Measurements from ENCODE around the gene MSH3.
"Not testable (repeated sequence)": the region's sequence is repeated elsewhere in the genome, so short reads cannot be mapped to it uniquely, and the experiment has no call there.

MSH3 gene

GRCh38 chr5:80655231-80655774 lies 851 bp downstream of the MSH3 start:
- DNase-seq (ENCODE audit: extremely low spot score, insufficient read length, low read depth) (no peak), FAIRE-seq (no peak)

DNA sequence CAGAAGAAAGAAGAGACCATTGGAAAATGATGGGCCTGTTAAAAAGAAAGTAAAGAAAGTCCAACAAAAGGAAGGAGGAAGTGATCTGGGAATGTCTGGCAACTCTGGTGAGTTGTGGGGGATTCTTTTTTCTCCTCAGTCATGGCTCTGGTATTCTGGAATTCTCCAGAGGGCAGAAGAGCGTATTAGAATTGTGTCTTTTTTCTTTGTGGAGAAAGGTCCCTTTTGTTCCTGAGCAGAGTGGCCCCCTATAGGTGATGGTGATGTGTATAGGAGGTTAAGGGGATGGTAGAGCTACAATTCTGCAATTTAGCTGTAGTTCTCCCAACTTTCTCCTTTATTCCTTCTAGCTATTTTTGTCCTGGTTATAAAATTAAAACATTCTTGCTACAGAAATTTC lies 2.0 kb downstream of the MSH3 start:
- FAIRE-seq = no peak
- no peak for DNase-seq (ENCODE audit: extremely low spot score, insufficient read length, low read depth)

GRCh38 chr5:80659106-80659505 lies 4.7 kb downstream of the MSH3 start:
- no peak for FAIRE-seq

DNA sequence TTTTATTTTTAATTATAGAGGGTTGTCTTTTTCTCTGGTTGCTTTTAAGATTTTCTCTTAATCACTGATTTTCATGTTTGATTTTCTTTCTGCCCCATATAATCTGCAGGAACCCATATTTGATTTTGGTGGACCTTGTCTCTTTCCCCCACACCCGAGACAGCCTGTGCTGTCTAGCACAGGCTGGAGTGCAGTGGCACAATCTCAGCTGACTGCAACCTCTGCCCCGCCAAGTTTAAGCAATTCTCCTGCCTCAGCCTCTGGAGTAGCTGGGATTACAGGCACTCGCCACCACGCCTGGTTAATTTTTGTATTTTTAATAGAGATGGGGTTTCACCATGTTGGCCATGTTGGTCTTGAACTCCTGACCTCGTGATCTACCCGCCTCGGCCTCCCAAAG lies 6.2 kb downstream of the MSH3 start:
- not testable (repeated sequence) for FAIRE-seq; DNase-seq (ENCODE audit: extremely low spot score, insufficient read length, low read depth)

More at GRCh38 chr5:80659106-80659505, 4.7 kb downstream of the MSH3 start:
- DNase-seq (ENCODE audit: extremely low spot score, insufficient read length, low read depth) = no peak

- DNase-seq (ENCODE audit: extremely low spot score, insufficient read length, low read depth) (no peak), FAIRE-seq (no peak)
Measured at GRCh38 chr5:80662108-80662507, 7.7 kb downstream of the MSH3 start.

DNA sequence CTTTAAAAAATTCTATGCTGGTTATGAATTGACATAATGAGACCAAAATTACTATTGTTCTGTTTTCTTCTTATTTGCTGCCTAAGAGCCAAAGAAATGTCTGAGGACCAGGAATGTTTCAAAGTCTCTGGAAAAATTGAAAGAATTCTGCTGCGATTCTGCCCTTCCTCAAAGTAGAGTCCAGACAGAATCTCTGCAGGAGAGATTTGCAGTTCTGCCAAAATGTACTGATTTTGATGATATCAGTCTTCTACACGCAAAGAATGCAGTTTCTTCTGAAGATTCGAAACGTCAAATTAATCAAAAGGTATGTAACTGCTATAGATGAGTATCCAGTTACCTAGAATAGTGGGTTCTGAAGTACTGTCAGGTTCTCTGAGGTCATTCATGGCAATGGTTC lies 10.6 kb downstream of the MSH3 start:
- DNase-seq (ENCODE audit: extremely low spot score, insufficient read length, low read depth) = no peak
- FAIRE-seq = peak; percentile 12

DNA sequence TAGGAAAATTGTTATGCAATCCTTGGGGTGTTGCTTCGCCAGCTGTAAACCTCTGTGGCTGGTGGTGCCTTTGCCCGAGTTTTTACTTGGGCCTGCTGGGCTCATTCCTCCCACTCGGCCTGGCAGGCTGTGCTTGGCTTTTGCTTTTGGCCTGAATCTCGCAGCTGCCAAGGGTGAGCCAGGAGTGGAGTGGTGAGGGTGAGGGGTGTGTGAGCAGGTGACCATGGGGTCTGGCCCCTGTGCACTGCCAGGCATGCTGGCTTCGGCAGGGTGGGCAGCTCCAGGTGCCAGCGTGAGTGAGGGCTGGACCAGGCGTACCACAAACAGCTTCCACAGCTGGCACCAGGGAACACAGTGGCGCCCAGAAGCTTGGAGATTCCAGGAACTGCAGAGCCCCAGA lies 12.9 kb downstream of the MSH3 start:
- DNase-seq (ENCODE audit: extremely low spot score, insufficient read length, low read depth) (no peak), FAIRE-seq (no peak)

GRCh38 chr5:80668016-80668969 lies 13.8 kb downstream of the MSH3 start:
- FAIRE-seq (peak; percentile 74), DNase-seq (ENCODE audit: extremely low spot score, insufficient read length, low read depth) (no peak)

DNA sequence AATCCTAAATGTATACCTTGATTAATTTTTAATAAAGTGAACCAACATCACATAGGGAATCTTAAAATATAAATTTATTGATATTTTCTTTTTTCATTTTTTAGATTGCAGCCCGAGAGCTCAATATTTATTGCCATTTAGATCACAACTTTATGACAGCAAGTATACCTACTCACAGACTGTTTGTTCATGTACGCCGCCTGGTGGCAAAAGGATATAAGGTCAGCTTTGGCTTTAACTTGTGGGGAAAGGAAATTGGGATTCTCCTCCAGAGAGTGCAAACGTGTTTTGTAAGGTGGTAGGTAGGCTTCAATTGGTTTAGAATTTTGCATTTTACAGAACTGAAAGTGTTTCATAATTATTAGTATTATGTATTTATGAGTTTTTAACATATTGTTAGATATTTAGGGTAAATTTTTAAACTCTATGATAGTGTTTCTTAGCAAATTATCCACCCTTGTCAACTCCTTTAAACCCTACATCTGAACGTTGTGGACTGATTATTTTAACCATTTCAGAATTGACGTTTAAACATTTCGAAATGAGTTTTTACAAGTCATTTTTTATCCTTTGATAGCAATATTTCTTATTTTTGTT lies 17.8 kb downstream of the MSH3 start:
- DNase-seq (ENCODE audit: extremely low spot score, insufficient read length, low read depth) (peak; percentile 29), FAIRE-seq (peak; percentile 82)

DNA sequence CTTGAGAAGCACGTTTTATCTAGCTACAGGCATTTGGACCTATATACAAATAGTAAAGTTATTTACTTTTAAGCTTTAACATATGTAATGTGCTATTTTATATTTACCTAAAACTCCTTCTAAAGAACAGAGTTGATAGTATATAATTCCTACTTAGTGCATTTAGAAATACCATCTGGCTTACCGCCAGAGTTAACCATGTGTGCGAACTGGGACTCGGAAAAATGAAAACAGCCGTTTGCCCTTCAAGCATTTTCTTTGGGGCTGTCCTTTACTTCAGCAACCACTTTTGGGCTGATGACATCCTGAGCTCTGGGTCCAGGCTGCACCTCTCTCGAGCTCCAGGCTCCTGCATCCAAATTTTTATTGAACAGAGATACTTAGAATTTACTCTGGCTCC lies 22.3 kb downstream of the MSH3 start:
- FAIRE-seq = no peak
- DNase-seq (ENCODE audit: extremely low spot score, insufficient read length, low read depth) = no peak

DNA sequence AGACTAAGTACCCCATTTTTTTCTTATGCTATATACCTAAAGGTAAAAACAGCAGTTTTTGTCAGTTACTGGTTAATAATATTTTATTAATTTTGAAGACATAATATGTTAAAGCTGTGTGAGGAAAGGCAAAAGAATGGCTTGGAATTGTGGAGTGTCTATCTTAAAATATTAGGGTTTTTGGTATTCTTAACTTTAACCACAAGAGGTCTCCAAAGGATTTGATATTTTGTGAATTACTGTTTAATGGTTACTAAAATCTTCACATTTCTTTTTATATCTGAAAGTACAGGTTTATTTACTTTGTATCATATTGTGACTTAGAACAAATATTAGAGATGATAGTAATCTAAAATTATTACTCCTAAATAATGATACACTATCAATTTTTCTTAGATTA lies 32.3 kb downstream of the MSH3 start:
- DNase-seq (ENCODE audit: extremely low spot score, insufficient read length, low read depth) (no peak), FAIRE-seq (peak; percentile 62)

GRCh38 chr5:80688648-80689420 lies 34.4 kb downstream of the MSH3 start:
- DNase-seq (ENCODE audit: extremely low spot score, insufficient read length, low read depth) (no peak), FAIRE-seq (no peak)

DNA sequence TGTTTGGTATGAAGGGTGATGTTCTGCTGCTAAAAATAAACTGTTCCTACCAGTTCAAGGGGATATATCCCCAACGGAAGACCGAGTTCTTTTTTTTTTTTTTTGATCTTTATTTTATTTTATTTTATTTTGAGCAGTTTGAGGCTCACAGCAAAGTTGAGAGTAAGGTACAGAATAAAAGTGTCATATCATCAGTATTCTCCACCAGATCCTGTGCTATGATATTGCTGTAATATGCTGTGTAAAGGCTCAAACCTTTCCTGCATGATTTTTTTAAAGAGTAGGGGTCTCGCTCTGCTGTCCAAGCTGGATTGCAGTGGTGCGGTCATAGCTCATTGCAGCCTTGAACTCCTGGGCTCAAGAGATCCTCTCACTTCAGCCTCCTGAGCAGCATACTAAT lies 35.2 kb downstream of the MSH3 start:
- no peak for DNase-seq (ENCODE audit: extremely low spot score, insufficient read length, low read depth)
- no peak for FAIRE-seq

- DNase-seq (ENCODE audit: extremely low spot score, insufficient read length, low read depth) (no peak), FAIRE-seq (no peak)
Measured at GRCh38 chr5:80695666-80696065, 41.2 kb downstream of the MSH3 start.

DNA sequence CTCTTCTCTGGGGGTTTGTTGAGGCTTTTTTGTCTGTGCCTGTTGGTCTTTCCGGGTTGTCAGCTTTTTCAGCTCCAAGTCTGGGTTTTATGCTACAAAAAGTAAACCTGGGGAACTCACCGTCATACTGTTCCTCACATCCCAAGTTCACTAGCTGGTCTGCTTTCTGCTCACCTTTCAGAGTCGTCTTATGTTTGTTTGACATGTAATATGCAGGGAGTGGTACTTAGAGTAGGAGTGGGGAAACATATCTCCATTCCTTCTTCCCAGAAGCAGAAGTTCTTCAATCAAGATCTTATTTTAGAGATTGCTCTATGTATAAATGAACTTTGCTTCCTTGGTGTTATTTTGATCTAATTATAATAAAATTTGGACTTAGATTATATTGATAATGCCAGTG lies 42.0 kb downstream of the MSH3 start:
- FAIRE-seq = no peak
- DNase-seq (ENCODE audit: extremely low spot score, insufficient read length, low read depth) = no peak

DNA sequence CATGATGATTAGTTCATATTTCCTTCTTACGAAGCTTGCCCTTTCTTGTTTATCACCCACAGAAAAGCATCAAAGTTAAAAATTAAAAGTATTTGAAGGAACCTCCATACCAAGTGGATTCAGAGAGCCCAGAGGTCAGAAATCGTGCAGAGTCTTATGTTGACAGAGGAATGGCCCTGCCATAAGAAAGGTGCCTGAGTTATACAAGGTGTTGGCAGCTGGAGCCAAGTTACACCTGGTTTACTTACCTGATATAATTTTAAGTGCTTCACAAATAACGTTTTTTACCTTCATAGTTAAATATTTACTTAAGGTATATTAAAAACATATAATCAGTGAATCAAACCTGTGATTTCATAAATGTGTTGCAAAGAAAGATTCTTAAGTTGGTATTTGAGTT lies 42.6 kb downstream of the MSH3 start:
- no peak for DNase-seq (ENCODE audit: extremely low spot score, insufficient read length, low read depth)
- FAIRE-seq = no peak

DNA sequence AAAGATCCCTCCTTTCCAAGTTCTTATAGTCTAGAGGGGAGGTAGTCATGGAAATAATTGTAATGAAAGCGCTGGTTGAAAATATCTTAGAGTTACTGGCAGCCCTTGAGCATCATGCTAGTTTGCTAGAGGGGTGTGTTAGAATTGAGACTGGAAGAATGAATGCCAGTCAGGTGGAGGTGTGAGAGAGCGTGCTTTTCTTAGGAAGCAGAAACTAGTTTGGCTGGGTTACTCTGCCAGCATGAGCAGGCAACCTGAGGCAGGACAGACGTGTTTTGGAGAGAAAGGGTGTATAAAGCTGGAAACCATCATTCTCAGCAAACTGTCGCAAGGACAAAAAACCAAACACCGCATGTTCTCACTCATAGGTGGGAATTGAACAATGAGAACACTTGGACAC lies 43.9 kb downstream of the MSH3 start:
- FAIRE-seq (no peak), DNase-seq (ENCODE audit: extremely low spot score, insufficient read length, low read depth) (no peak)

DNA sequence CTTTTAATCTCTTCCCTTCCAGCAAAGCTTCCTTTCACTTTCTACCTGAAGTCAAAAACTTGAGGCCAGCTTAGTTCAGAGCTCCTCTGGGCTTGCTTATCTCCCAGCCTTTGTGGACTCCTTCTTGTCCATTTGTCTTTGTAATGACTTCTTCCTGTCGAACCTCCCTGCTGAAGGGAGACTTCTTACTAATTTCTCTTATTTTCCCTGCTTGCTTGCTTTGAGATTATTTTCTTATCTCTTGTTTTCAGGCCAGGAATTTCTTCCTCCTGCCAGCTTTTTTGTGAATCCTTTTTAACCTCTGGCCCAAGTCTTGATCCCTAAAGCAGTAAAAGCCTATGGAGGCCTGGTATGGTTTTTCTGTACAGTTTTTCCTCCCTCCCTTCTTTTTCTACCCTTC lies 47.1 kb downstream of the MSH3 start:
- no peak for DNase-seq (ENCODE audit: extremely low spot score, insufficient read length, low read depth)
- no peak for FAIRE-seq

- FAIRE-seq (no peak), DNase-seq (ENCODE audit: extremely low spot score, insufficient read length, low read depth) (no peak)
Measured at GRCh38 chr5:80703291-80703690, 48.8 kb downstream of the MSH3 start.

- DNase-seq (ENCODE audit: extremely low spot score, insufficient read length, low read depth) (no peak), FAIRE-seq (no peak)
Measured at GRCh38 chr5:80703747-80704146, 49.3 kb downstream of the MSH3 start.

- DNase-seq (ENCODE audit: extremely low spot score, insufficient read length, low read depth) (no peak), FAIRE-seq (no peak)
Measured at GRCh38 chr5:80704221-80704620, 49.8 kb downstream of the MSH3 start.
